GM08714 (cell line): ENCODE measurements around the gene NPM1.

Experiments
- H3K4me3 ChIP-seq: fragments of 200-500 bp; sonication (Bioruptor generic); 2 replicates; pipeline ENCODE4 v1.5.1; 2014; ENCODE audit warnings: mild to moderate bottlenecking, low read length, inconsistent platforms
- ZNF274 ChIP-seq: IDR thresholded peaks from 2 replicates; pipeline ENCODE4 v1.6.1; 2012; ENCODE audit warnings: mild to moderate bottlenecking, low read depth, low read length

The NPM1 gene

GRCh38 chr5:171455522-171455921 is 67.9 kb downstream of the NPM1 start:
- no peak overlapping the region for H3K4me3 ChIP-seq
- no peak for TF ChIP-seq ZNF274

GRCh38 chr5:171457208-171457981 is 69.7 kb downstream of the NPM1 start:
- no peak for TF ChIP-seq ZNF274
- H3K4me3 ChIP-seq = no peak overlapping the region

GRCh38 chr5:171459839-171460238 is 72.2 kb downstream of the NPM1 start:
- no peak for TF ChIP-seq ZNF274
- H3K4me3 ChIP-seq = no peak overlapping the region
